Measurements from ENCODE around the gene UBTF. TPM values are rescaled to one million over a fixed set of nuclear protein-coding genes. Genes with fewer than 3 reads are reported as not detected.

The UBTF gene
- total and polyA plus RNA-seq, 2 of the 8 experiments (the other 6 are each of a cell fraction or from before 2014, with no cell fraction given), result 14.7 to 106 TPM

DNA sequence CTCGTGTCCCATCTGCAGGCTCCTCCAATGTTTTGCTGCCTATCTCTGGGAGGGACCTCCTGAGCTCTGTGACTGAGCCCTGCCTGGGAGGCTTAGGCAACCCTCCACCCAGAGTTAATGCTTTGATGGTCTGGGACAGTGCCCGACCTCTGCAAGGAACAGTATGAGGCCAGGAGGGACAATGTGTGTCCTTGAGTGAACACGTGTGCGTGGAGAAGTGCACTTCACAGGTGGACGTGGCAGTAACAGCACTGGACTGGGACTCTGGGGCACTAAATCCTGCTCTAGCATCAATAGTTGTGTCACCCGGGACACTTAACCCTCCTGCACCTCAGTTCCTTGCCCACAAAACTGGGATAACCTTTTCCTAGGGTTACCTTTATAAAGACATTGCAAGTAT lies 4.6 kb downstream of the UBTF start:
- FAIRE-seq, result no peak
- CTCF ChIA-PET (ENCODE audit: partially characterized antibody), result interaction anchor here (0.7 to 12.7 kb wide), 4 partner anchors 9 to 136 kb away, joined by 3 to 158 read pairs (median 6); no protein-coding TSS in a partner anchor
- H3K9me3 ChIP-seq (ENCODE audit: insufficient read depth in 2 of 2, low read depth in 1 of 2, low read length in 1 of 2), result no peaks in the 10 kb centered on the region
- TF ChIP-seq CBX5 (IDR thresholded peaks at IDR 0.05; ENCODE audit: low read depth, low read length) (no peak), JUN (IDR thresholded peaks at IDR 0.05; ENCODE audit: low read depth, low read length) (no peak), RAD21 (IDR thresholded peaks at IDR 0.05 in 1 of 2, conservative IDR thresholded peaks at IDR 0.05 in 1 of 2; ENCODE audit: low read depth in 2 of 2, low read length in 2 of 2) (no peak), BACH1 (IDR thresholded peaks at IDR 0.05; ENCODE audit: low read length) (no peak), KDM4A (IDR thresholded peaks at IDR 0.05; ENCODE audit: low read depth, low read length, severe bottlenecking) (no peak), POLR2A (IDR thresholded peaks at IDR 0.05; ENCODE audit: control extremely low read depth in 1 of 2, low read depth in 2 of 2, low read length in 2 of 2) (no peak), EZH2 (IDR thresholded peaks at IDR 0.05; ENCODE audit: low read depth, low read length, severe bottlenecking) (no peak), CTBP2 (IDR thresholded peaks at IDR 0.05; ENCODE audit: borderline replicate concordance, insufficient read depth, insufficient read length, low read length) (no peak), CREB1 (IDR thresholded peaks at IDR 0.05) (no peak), ZNF274 (IDR thresholded peaks at IDR 0.05; ENCODE audit: borderline replicate concordance, extremely low read depth, low read length) (no peak), YY1 (IDR thresholded peaks at IDR 0.05; ENCODE audit: low read depth, low read length) (no peak), PHF8 (conservative IDR thresholded peaks at IDR 0.05; ENCODE audit: low read depth, low read length) (no peak), TAF1 (IDR thresholded peaks at IDR 0.05; ENCODE audit: low read depth, low read length) (no peak), RNF2 (IDR thresholded peaks at IDR 0.05; ENCODE audit: borderline replicate concordance, low read depth, low read length, missing control alignments, poor library complexity, severe bottlenecking) (no peak)

More for the DNA sequence above, 4.6 kb downstream of the UBTF start:
- no peak overlapping the region for H2BK120ac ChIP-seq (replicated peaks; ENCODE audit: low read depth, low read length)
- no peak overlapping the region for H2BK15ac ChIP-seq (ENCODE audit: low read length)
- no peak overlapping the region for H3K14ac ChIP-seq (ENCODE audit: insufficient read length)
- no peak overlapping the region for H3K4me2 ChIP-seq (ENCODE audit: insufficient read depth in 1 of 2, low read depth in 2 of 2, low read length in 2 of 2)
- POLR2A ChIA-PET (ENCODE audit: partially characterized antibody), result interaction anchor here (1.0 to 10.4 kb wide), 7 partner anchors 10 to 120 kb away, joined by 3 to 135 read pairs (median 5); partner anchors contain the start of genes ATXN7L3, RUNDC3A and SLC25A39
- no peak overlapping the region for H2AK5ac ChIP-seq (ENCODE audit: low read depth, low read length)
- no peak overlapping the region for H2BK12ac ChIP-seq (ENCODE audit: low read depth, low read length)
- no peak overlapping the region for H3K18ac ChIP-seq (ENCODE audit: extremely low read depth, low read length)
- no peak overlapping the region for H3K4ac ChIP-seq (replicated peaks; ENCODE audit: insufficient read length, low read depth, low read length)
- H3K4me3 ChIP-seq (ENCODE audit: extremely low read depth in 1 of 4, insufficient read depth in 2 of 4, low read depth in 3 of 4, low read length in 4 of 4), result no peak overlapping the region
- no peak overlapping the region for H2BK5ac ChIP-seq (ENCODE audit: low read depth, low read length)
- peaks cover 8% of the 10 kb centered on the region for H3K23me2 ChIP-seq (ENCODE audit: low read depth, low read length)
- H3K56ac ChIP-seq (replicated peaks; ENCODE audit: insufficient read length, low read depth, low read length), result no peak overlapping the region
- peaks cover 0 to 10% of the 10 kb centered on the region in 2 experiments for H4K20me1 ChIP-seq (replicated peaks in 1 of 2; ENCODE audit: control insufficient read depth in 1 of 2, insufficient read depth in 2 of 2, low read length in 2 of 2)
- no peak for DNase-seq (ENCODE audit: low read depth in 1 of 2, low spot score in 2 of 2)
- peaks cover 2 to 24% (median 6%) of the 10 kb centered on the region in 4 experiments for H3K4me1 ChIP-seq (replicated peaks in 1 of 4; ENCODE audit: control insufficient read depth in 3 of 4, insufficient read depth in 4 of 4, low read length in 3 of 4)
- H3K27me3 ChIP-seq (replicated peaks in 1 of 4; ENCODE audit: control insufficient read depth in 3 of 4, extremely low read depth in 1 of 4, insufficient read depth in 3 of 4, low read length in 3 of 4), result no peaks in the 10 kb centered on the region
- H3K36me3 ChIP-seq (ENCODE audit: control insufficient read depth in 2 of 4, insufficient read depth in 4 of 4, low read length in 3 of 4), result peaks cover 25 to 51% (median 39%) of the 10 kb centered on the region in 4 experiments
- no peak overlapping the region for H3K27ac ChIP-seq (ENCODE audit: low read depth, low read length)
- no peak overlapping the region for H4K5ac ChIP-seq (ENCODE audit: insufficient read length, low read depth, low read length)
- H3K79me1 ChIP-seq (ENCODE audit: low read depth, low read length), result peaks cover 9% of the 10 kb centered on the region
- no peak overlapping the region for H3K9ac ChIP-seq (replicated peaks in 1 of 4; ENCODE audit: extremely low read depth in 1 of 4, low read depth in 3 of 4, low read length in 3 of 4)
- no peak overlapping the region for H3K23ac ChIP-seq (ENCODE audit: insufficient read length)
- no peak overlapping the region for H4K8ac ChIP-seq (ENCODE audit: extremely low read depth, insufficient read depth, low read length)
- 93% methylated on average over 6 of the region's 6 CpGs; no CpG with 5 or more reads in 1 of the 2 experiments for WGBS, 2 experiments (ENCODE audit: extremely low coverage in 1 of 2, insufficient coverage in 1 of 2, insufficient read length in 1 of 2, insufficient replicate concordance in 2 of 2, low coverage in 1 of 2, low lambda C conversion rate in 2 of 2, missing lambda C conversion rate in 1 of 2)
- H2AFZ ChIP-seq (ENCODE audit: low read length), result no peak overlapping the region
- peaks cover 11 to 23% of the 10 kb centered on the region in 2 experiments for H3K79me2 ChIP-seq (ENCODE audit: control insufficient read depth in 1 of 2, insufficient read depth in 2 of 2, low read length in 2 of 2)
- no peak overlapping the region for H4K91ac ChIP-seq (replicated peaks; ENCODE audit: insufficient read length, low read length)
- no peak overlapping the region for H2BK20ac ChIP-seq (ENCODE audit: low read length)
